ENCODE data around the gene DHRS7.

DHRS7 gene

DNA sequence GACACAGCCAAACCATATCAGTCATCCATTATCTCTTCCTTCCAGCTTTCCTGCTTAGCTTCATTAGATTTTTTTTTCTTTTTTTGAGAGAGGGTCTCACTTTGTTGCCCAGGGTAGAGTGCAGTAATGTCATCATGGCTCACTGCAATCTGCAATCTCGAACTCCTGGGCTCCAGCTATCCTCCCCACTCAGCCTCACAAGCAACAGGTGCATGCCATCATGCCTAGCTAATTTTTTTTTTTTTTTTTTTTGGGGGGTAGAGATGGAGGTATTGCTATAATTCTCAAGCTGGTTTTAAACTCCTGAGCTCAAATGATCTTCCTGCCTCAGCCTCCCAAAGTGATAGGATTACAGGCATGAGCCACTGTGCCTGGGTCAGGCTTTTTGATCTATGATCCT lies 45.5 kb upstream of the DHRS7 start:
- H3K27ac ChIP-seq, result no peak overlapping the region
- POLR2A ChIA-PET (ENCODE audit: low non-redundant PET), result no interaction called here
- TF ChIP-seq, protein P1, sequence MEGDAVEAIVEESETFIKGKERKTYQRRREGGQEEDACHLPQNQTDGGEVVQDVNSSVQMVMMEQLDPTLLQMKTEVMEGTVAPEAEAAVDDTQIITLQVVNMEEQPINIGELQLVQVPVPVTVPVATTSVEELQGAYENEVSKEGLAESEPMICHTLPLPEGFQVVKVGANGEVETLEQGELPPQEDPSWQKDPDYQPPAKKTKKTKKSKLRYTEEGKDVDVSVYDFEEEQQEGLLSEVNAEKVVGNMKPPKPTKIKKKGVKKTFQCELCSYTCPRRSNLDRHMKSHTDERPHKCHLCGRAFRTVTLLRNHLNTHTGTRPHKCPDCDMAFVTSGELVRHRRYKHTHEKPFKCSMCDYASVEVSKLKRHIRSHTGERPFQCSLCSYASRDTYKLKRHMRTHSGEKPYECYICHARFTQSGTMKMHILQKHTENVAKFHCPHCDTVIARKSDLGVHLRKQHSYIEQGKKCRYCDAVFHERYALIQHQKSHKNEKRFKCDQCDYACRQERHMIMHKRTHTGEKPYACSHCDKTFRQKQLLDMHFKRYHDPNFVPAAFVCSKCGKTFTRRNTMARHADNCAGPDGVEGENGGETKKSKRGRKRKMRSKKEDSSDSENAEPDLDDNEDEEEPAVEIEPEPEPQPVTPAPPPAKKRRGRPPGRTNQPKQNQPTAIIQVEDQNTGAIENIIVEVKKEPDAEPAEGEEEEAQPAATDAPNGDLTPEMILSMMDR (conservative IDR thresholded peaks at IDR 0.05; ENCODE audit: low read depth), result no peak
- DNase-seq (ENCODE audit: low spot score), result no peak
- CTCF ChIA-PET, result interaction anchor here (1.0 kb wide), 1 partner anchor 246 kb away, joined by 4 read pairs; no protein-coding TSS in a partner anchor

DNA sequence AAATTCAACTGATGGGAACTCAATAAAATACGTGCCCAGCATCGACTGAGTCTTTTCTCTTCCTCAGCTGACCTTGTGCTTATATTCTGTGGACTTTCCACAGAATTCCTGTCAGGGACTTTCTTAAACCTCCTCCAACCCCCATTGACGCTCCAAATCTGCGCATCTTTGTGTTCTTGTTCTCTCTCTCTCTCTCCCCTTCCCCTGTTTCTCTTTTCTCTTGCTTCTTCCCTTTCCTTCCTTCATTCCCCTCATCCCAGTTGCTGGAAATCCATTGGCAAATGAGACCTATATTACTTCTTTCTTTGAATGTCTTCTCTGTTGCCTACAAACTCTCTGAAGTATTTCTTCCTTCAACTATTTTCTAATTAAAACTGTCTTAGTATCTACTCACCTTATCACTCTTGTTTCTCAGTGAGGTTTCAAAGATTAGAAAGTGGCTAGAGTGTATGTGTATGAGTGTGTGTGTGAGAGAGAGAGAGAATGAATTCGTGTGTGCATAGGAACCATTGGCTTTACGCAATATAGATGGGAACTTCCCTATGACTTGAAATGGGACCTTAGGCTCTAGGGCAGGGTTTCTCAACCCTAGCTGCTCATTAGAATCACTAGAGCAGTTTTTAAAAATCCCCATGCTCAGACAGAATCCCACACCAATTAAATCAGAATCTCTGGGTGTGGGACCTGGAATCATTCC lies 41.8 kb upstream of the DHRS7 start:
- DNase-seq (ENCODE audit: low spot score), result no peak
- ChIA-PET POLR2A (ENCODE audit: low non-redundant PET) (no interaction called here), CTCF (interaction anchor here (0.6 kb wide), 1 partner anchor 51 kb away, joined by 3 read pairs; no protein-coding TSS in a partner anchor)
- TF ChIP-seq, protein P1 (conservative IDR thresholded peaks at IDR 0.05; ENCODE audit: low read depth), result no peak
- no peak overlapping the region for H3K27ac ChIP-seq

DNA sequence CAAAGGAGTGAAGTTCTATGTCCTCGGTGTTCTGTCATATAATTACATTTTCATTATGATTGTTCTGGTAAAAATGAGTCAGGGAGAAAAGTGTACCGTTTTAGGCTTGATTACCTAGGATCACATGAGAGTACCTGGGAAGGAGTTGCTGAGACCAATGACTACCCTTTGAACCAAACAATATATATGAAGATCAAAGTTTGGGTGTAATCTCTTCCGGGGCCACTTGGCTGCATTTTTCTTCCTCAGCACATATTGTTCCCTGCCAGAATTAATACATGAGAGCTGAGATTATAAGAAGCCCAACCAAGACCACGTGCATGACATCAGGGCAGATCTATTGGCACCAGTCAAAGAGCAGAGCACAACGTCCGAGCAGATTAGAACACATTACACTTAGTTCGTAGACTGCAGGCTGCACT lies 41.1 kb upstream of the DHRS7 start:
- ChIA-PET POLR2A (ENCODE audit: low non-redundant PET) (no interaction called here), CTCF (interaction anchor here (0.6 to 0.7 kb wide), 2 partner anchors 50 to 980 kb away, joined by 3 read pairs; no protein-coding TSS in a partner anchor)
- no peak overlapping the region for H3K27ac ChIP-seq
- TF ChIP-seq, protein P1 (conservative IDR thresholded peaks at IDR 0.05; ENCODE audit: low read depth), result no peak
- DNase-seq (ENCODE audit: low spot score), result no peak

DNA sequence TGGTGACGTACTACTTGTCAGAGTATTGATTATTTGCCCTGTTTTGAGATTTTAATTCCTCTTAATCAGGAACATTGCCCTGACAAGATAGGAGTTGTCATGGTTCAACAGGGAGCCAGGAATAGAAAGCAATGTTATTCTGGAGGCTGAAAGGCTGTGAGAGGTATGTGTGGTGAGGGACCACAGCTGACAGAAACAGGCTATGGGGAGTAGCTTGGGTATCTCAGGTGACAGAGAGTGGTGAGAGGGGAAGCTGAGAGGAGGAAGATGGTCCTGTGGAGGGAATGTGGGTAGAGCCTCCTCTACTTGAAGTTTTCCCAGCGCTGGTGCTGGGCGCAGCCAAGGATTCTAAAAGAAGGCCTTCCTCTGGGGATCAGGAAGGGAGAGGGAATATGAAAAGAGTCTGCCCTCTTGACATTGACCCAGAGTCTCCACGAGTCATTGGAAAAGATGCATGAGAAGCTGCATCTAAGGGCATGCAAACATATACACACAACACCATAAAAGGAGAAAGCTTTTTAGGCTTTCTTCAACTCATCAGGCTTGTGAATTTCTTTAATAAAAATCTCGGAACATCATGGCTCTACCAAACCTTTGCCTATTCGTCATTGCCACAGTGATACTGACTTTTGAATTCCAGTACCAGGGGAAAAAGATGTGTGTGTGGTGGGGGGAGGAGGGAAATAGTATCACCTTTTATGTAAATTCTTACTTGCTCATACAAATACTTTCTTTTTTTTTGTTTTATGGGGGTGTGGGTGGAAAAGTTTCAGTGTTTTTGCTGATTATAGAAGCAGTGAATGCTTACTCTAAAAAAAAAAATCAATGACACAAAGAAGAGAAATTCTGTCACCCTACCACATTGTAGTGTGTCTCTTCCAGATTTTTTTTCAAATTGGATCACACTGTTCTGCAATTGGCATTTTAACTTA lies 39.9 kb upstream of the DHRS7 start:
- H3K27ac ChIP-seq, result no peak overlapping the region
- ChIA-PET POLR2A (ENCODE audit: low non-redundant PET) (no interaction called here), CTCF (interaction anchor here (0.5 to 0.7 kb wide), 2 partner anchors 127 to 982 kb away, joined by 3 read pairs; no protein-coding TSS in a partner anchor)
- no peak for DNase-seq (ENCODE audit: low spot score)
- TF ChIP-seq, protein P1 (conservative IDR thresholded peaks at IDR 0.05; ENCODE audit: low read depth), result no peak

DNA sequence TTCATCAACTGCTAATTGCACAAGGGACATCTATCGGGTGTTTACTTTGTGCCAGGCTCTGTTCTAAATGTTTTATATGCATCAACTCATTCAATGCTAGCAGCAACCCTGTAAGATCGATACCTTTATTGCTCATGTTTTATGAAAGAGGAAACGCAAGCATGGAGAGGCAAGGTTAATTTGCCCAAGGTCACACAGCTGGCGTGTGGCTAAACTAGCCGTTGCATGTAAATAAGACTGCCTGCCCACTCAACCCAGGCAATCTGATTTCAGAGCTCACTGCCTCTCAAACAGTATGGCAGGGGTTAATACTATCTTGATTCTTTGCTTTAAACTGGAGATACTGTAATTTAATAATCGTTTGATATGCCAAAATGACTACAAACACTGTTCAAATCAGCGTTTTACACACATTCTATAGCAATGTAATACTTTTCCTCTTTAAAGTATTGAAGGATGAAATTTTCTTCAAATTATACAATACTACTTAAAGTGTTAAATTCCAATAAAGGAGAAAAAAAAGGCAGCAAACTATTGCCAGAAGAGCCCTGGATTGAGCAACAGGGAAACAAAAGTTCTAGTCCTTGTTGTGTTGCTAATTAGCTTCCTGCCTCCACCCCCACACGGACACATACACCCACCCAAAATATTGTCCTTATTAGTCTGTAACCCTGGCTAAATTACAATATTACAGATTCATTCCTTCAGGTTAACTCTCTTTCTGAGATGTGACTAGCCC lies 39.1 kb upstream of the DHRS7 start:
- POLR2A ChIA-PET (ENCODE audit: low non-redundant PET), result no interaction called here
- DNase-seq (ENCODE audit: low spot score), result no peak
- CTCF ChIA-PET, result no interaction called here
- H3K27ac ChIP-seq, result no peak overlapping the region
- TF ChIP-seq, protein P1 (conservative IDR thresholded peaks at IDR 0.05; ENCODE audit: low read depth), result no peak

DNA sequence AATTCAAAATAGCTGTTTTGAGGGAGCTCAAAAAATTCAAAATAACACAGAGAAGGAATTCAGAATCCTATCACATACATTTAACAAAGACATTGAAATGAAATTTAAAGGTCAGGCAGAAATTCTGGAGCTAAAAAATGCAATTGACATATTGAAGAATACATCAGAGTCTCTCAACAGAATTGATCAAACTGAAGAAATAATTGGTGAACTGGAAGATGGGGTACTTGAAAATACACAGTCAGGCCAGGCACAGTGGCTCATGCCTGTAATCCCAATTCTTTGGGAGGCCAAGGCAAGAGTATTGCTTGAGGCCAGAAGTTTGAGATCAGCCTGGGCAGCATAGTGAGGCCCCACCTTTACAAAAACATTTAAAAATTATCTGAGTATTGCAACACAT lies 34.1 kb upstream of the DHRS7 start:
- CTCF ChIA-PET, result no interaction called here
- TF ChIP-seq, protein P1 (conservative IDR thresholded peaks at IDR 0.05; ENCODE audit: low read depth), result no peak
- H3K27ac ChIP-seq, result no peak overlapping the region
- POLR2A ChIA-PET (ENCODE audit: low non-redundant PET), result no interaction called here
- DNase-seq (ENCODE audit: low spot score), result no peak
